Activated T-helper 2 cell treated with anti-CD3 and anti-CD28 coated beads, Interferon-gamma antibody, Interleukin-2, Interleukin-4, amounts not matched to agents 10 μg/mL and 5 μg/mL and 100 μg/mL, durations not matched to agents 14 hours and 24 hours and 36 hours (primary cell): Measurements from ENCODE around the gene PRKAG2. TPM values are rescaled to one million over a fixed set of nuclear protein-coding genes. Genes with fewer than 3 reads are reported as not detected.
A peak's percentile ranks its signal among the peaks of the same experiment; 100 is the strongest.
"Not testable (repeated sequence)": the region's sequence is repeated elsewhere in the genome, so short reads cannot be mapped to it uniquely, and the experiment has no call there.

Experiments
- DNase-seq: peaks from one replicate; pipeline ENCODE4 v3.0.0; 2021; ENCODE audit warnings: low spot score
- H3K27ac Mint-ChIP-seq: one replicate; pipeline ENCODE4 v1.8.0; 2021; ENCODE audit warnings: mixed read lengths
- H3K27me3 Mint-ChIP-seq: one replicate; pipeline ENCODE4 v1.8.0; 2021; ENCODE audit warnings: low read depth, mixed read lengths
- H3K36me3 Mint-ChIP-seq: one replicate; pipeline ENCODE4 v1.8.0; 2021; ENCODE audit warnings: low read depth, mixed read lengths
- H3K4me1 Mint-ChIP-seq: one replicate; pipeline ENCODE4 v1.8.0; 2021; ENCODE audit warnings: low read depth, mixed read lengths
- H3K4me3 Mint-ChIP-seq: one replicate; pipeline ENCODE4 v1.8.0; 2021; ENCODE audit warnings: low read depth, mild to moderate bottlenecking, moderate library complexity, mixed read lengths
- H3K9me3 Mint-ChIP-seq: one replicate; pipeline ENCODE4 v1.8.0; 2021; ENCODE audit warnings: mixed read lengths
- intact Hi-C: fragments of 100-400 bp; cut with micrococcal nuclease; formaldehyde crosslinking; loops from one replicate; pipeline ENCODE4 v1.15.1; 2023
- total RNA-seq: library from RNA; stranded (reverse); gene quantifications from 2 replicates; pipeline ENCODE4 v1.2.3, GENCODE V29; 2022

Gene PRKAG2
- total RNA-seq, 1 donor from 2014 or later, result 14.9 TPM

DNA sequence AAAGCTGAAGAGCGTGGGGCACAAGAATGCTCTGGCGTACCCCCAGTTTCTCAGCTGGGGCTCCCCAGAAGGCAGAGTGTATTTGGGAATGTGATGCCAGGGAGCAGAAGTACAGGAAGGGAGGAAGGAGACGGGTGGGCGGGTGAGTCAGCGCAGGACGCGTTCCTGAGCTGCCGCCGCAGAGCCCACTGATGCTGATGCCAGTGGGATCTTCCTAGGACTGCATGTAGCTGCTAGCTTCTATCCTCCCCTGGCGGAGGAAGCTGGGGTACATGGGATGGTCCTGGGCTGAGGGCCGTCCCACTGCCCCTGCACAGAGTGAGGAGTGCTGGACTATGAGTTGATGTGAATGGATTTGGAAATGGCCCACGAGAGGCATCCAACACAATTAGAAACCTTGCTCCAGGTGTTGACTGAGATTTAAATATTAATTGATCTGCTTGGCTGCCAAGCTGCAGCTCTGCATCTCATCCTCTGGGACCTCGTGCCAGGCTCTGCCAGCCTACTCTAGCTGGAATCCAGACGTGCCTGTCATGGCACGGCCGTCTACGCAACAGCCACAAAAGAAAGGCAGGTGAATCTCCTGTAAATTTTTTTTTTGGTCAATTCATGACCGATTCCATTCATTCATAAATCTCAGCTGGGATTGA lies 291.0 kb downstream of the PRKAG2 start:
- Mint-ChIP-seq H3K4me3 (no peak overlapping the region), H3K27ac (no peak overlapping the region), H3K36me3 (no peaks in the 10 kb centered on the region), H3K9me3 (peaks cover 2% of the 10 kb centered on the region), H3K4me1 (no peaks in the 10 kb centered on the region), H3K27me3 (no peaks in the 10 kb centered on the region)
- no peak for DNase-seq
- intact Hi-C loops, result no loop called here

DNA sequence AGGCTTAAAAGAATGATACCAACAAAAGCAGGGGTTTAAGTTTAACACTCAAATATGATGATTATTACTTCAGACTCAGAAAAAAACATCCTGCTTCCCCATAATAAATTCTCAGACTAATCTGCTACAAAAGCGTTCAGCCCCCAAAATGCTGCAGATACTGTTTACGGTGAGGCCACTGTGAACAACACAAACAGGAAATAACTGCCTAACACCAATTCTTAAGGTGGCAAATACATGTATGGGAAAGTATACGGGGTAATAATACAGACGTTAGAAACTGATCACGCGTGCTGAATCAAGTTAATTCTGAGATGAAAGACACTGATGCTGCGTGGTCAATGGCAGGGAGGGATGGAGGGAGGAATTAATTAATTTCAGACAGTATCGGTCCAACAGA lies 295.2 kb downstream of the PRKAG2 start:
- no peak for DNase-seq

DNA sequence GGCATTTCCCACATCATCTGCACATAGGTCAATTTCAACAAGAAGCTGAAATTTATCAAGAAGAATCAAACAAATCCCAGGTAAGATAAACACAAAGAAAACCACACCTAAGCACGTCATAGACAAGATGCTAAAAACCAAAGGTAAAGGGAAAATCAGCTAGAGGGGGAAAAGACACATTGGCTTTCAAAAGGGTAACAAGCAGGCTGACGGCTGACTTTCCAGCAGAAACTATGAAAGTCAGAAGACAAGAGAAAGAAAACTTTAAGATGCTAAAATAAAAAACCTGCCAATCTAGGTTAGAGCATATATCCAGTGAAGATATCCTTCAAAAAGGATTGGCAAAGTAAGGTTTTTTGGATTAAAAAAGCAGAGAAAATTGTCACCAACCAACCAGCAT lies 297.3 kb downstream of the PRKAG2 start:
- Mint-ChIP-seq H3K27me3 (no peaks in the 10 kb centered on the region), H3K36me3 (peaks cover 4% of the 10 kb centered on the region), H3K27ac (no peak overlapping the region), H3K9me3 (peaks cover 22% of the 10 kb centered on the region), H3K4me1 (no peaks in the 10 kb centered on the region), H3K4me3 (no peak overlapping the region)
- DNase-seq, result no peak
- intact Hi-C loops, result no loop called here

More for the DNA sequence above, 295.2 kb downstream of the PRKAG2 start:
- H3K27me3 Mint-ChIP-seq, result no peaks in the 10 kb centered on the region
- H3K27ac Mint-ChIP-seq, result no peak overlapping the region
- intact Hi-C loops, result no loop called here
- peaks cover 4% of the 10 kb centered on the region for H3K36me3 Mint-ChIP-seq
- no peak overlapping the region for H3K4me3 Mint-ChIP-seq
- peaks cover 22% of the 10 kb centered on the region for H3K9me3 Mint-ChIP-seq
- no peaks in the 10 kb centered on the region for H3K4me1 Mint-ChIP-seq

DNA sequence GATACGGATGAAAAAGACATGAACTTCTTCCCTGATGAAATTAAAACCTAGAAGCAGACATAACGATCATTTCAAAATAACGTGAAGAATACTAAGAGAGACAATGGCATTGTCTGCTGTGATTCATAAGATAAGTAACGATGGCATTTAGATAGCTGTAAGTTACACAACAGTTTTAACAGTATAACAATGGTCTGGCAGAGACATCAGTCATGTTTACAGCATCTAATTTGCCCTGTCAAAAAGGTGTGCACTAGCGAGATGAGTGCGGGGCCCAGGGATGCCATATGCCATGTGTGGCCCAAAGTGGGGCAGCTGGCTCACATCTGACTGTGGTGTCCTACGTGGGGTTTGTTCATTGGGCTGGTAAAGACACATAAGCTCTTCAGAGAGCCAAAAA lies 301.5 kb downstream of the PRKAG2 start:
- peaks cover 16% of the 10 kb centered on the region for H3K9me3 Mint-ChIP-seq
- DNase-seq, result no peak
- no peaks in the 10 kb centered on the region for H3K27me3 Mint-ChIP-seq

DNA sequence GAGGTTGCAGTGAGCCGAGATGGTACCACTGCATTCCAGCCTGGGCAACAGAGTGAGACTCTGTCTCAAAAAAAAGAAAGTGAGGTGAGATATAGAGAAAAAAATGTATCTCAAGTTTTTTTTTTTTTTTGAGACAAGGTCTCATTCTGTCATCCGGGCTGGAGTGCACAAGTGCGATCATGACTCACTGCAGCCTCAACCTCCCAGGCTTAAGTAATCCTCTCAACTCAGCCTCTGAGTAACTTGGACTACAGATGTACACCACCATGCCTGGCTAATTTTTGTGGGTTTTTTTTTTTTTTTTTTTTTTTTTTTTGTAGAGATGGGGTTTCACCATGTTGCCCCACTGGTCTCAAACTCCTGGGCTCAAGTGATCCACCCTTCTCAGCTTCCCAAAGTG lies 303.9 kb downstream of the PRKAG2 start:
- DNase-seq, H3K27ac Mint-ChIP-seq, H3K4me3 Mint-ChIP-seq, H3K4me1 Mint-ChIP-seq, H3K27me3 Mint-ChIP-seq, H3K36me3 Mint-ChIP-seq, H3K9me3 Mint-ChIP-seq, intact Hi-C loops: not testable (repeated sequence)

More for the DNA sequence above, 301.5 kb downstream of the PRKAG2 start:
- Mint-ChIP-seq H3K36me3 (peaks cover 4% of the 10 kb centered on the region), H3K4me1 (no peaks in the 10 kb centered on the region), H3K4me3 (no peak overlapping the region), H3K27ac (no peak overlapping the region)
- intact Hi-C loops, result no loop called here

DNA sequence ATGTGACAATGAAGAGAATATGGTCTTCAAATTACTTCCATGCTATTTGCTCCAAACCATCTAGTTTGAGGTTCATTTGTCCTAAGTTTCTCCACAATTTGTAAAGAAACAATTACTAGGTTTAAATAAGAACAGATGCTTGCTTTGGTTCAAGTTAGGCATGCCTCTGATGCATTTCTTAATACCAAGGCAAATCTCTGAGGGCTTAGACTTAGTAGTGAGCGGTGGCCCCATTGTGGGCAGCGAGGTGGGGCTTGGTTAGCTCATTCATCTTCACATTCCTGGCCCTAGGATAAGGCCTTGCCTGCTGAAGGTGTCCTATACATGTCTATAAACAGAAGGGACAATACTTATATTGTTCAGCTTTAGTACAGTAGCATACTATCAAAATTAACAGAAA lies 304.8 kb downstream of the PRKAG2 start:
- Mint-ChIP-seq H3K9me3 (no peaks in the 10 kb centered on the region), H3K4me3 (no peak overlapping the region), H3K27ac (no peak overlapping the region), H3K36me3 (no peaks in the 10 kb centered on the region), H3K4me1 (no peaks in the 10 kb centered on the region), H3K27me3 (no peaks in the 10 kb centered on the region)
- intact Hi-C loops, result no loop called here
- DNase-seq, result no peak

DNA sequence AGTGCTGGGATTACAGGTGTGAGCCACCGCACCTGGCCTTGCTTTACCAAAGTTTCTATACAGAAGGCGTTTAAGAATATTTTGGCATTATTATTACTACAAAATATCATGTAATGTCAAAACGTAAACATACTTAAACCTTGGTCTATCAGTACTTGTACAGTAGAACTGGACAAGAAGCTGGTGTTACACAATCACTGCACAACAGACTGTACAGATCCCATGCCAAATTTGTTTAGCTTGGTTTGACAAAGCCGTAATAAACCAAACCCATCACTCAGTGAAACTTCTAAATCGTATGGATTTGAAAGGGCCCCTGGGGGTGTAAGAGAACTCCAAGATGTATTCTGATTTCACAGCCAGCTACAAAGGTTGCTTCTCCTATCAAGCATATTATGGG lies 305.4 kb downstream of the PRKAG2 start:
- no peaks in the 10 kb centered on the region for H3K27me3 Mint-ChIP-seq
- H3K4me1 Mint-ChIP-seq, result no peaks in the 10 kb centered on the region
- H3K9me3 Mint-ChIP-seq, result no peaks in the 10 kb centered on the region
- H3K4me3 Mint-ChIP-seq, result no peak overlapping the region
- intact Hi-C loops, result no loop called here
- no peaks in the 10 kb centered on the region for H3K36me3 Mint-ChIP-seq
- no peak overlapping the region for H3K27ac Mint-ChIP-seq
- DNase-seq, result no peak

DNA sequence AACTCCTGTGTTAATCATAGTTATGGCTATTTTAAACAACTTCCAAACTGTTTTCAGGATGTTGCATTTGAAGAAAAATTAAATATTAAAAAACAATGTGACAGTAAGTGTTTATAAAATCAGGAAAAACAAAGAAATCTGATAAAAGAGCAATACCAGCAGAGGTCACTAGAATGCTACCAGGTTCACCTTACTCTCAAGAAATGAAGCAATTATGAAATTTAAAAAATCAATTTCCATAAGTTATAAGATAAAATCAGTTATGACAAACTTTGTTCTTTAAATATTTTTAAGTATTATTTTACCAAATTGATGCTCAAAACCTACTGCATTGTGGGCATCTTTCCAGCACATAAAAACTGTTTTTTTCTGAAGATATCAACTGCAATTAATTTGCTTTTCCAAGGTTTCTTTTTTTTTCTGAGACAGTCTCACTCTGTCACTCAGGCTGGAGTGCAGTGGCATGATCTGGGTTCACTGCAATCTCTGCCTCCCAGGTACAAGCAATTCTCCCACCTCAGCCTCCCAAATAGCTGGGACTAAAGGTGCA lies 306.5 kb downstream of the PRKAG2 start:
- H3K4me3 Mint-ChIP-seq, result no peak overlapping the region

DNA sequence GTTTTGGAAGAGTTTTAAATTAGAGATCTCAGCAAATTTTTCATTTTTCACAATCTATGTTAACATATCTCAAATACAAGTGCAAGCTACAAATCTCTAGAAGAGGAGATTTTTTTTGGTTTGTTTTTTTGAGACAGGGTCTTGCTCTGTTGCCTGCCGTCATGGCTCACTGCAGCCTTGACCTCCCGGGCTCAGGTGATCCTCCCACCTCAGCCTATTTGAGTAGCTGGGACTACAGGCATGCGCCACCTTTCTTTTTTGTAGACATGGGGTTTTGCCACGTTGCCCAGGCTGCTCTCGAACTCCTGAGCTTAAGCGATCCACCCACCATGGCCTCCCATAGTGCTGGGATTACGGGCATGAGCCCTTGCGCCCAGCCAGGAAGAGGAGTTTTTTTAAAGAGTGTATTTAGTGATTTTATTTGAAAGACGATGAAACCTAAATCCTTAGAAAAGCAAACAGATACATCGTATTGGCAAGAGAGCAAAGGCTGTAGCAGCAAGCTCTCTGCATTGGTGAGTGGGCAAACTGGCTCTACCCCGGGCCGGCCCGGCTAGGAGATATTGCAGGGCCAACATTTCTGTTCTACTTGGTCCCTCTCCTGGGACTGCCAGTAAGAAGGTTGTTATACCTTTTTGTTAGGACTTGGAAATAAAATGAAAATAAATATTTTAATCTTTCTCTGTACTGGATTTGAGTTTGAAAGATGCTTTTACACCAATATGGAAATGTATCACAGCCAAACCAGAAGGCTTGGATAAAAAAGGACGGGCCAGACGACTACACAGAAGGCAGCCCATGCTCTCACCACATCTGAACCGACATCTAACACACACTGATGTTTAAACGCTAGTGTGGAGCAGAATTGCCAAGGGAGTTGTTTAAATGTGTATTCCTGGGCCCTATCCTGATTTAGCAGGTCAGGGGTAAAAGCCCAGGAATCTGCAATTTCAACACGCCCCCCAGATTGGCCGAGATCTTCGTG lies 307.7 kb downstream of the PRKAG2 start:
- Mint-ChIP-seq H3K4me1 (no peaks in the 10 kb centered on the region), H3K9me3 (no peaks in the 10 kb centered on the region), H3K27ac (no peak overlapping the region), H3K4me3 (no peak overlapping the region), H3K36me3 (no peaks in the 10 kb centered on the region), H3K27me3 (no peaks in the 10 kb centered on the region)
- intact Hi-C loops, result no loop called here
- DNase-seq, result no peak

More for the DNA sequence above, 306.5 kb downstream of the PRKAG2 start:
- Mint-ChIP-seq H3K27me3 (no peaks in the 10 kb centered on the region), H3K27ac (no peak overlapping the region), H3K4me1 (no peaks in the 10 kb centered on the region), H3K9me3 (no peaks in the 10 kb centered on the region), H3K36me3 (no peaks in the 10 kb centered on the region)
- no peak for DNase-seq
- intact Hi-C loops, result no loop called here

DNA sequence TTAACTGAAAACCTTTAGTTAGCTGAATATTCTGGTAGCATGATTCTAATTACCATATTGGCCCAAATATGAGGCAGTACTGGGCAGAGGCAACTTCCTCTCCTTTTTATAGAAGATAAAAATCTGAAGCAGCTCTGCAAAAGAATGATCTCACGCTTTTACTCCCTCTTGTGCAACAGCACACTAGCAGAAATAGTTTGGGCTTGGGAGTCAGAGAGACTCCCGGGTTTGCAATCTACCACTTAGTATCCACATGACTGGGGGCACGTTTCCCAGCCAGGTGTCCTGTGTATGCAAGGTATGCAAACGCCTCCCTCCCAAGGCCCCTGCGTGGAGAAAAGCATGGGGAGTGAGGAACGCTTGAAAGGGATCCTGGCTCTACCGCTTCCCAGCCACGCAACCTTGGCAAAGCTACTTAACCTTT lies 310.0 kb downstream of the PRKAG2 start:
- Mint-ChIP-seq H3K9me3 (no peaks in the 10 kb centered on the region), H3K27ac (no peak overlapping the region), H3K4me3 (no peak overlapping the region), H3K36me3 (no peaks in the 10 kb centered on the region), H3K27me3 (no peaks in the 10 kb centered on the region), H3K4me1 (no peaks in the 10 kb centered on the region)
- no peak for DNase-seq
- intact Hi-C loops, result no loop called here

DNA sequence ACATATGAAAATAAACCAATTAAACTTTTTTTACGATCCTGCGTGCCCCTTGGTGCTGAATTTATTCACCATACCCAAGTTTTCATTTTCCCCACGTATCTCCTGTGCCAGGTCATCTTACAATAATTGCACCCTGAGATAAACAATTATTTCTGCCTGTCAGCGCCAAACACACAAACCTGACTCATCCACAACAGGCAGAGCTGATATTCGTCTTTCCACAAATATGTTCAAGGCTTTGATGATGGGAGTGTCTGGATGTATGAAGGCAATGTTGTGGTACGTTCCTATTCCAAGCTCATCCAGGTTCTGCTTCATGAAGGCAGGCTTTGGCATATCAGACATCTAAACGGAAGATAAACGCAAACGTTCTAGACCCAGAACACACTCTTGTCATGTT lies 311.4 kb downstream of the PRKAG2 start:
- DNase-seq, result no peak
- Mint-ChIP-seq H3K36me3 (peaks cover 3% of the 10 kb centered on the region), H3K27me3 (no peaks in the 10 kb centered on the region), H3K4me1 (peaks cover 5% of the 10 kb centered on the region), H3K27ac (no peak overlapping the region), H3K4me3 (no peak overlapping the region), H3K9me3 (no peaks in the 10 kb centered on the region)
- intact Hi-C loops, result no loop called here

DNA sequence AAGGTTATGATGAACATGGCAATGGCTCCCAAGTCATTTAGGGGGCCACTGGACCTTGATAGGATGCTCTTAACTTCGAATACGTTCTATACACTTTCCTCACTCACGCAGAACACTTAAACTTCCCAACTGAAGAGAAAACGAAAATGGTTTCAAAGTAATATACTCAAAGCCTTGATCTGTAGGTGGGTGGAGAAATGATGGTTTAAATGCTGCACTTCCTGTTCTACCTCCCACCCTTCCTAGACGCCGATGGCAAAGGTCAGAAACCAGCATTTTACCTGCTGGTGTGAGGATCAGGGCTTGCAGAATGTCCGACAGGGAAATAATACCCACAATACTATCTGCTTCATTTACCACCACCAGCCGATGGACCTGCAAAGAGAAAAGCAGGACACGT lies 316.7 kb downstream of the PRKAG2 start:
- DNase-seq, result no peak
- Mint-ChIP-seq H3K27ac (peak overlapping the region; percentile 4), H3K4me3 (no peak overlapping the region), H3K9me3 (no peaks in the 10 kb centered on the region), H3K4me1 (peaks cover 18% of the 10 kb centered on the region), H3K27me3 (no peaks in the 10 kb centered on the region), H3K36me3 (peaks cover 3% of the 10 kb centered on the region)
- intact Hi-C loops, result no loop called here
